Lung (tissue), 12 donors: ENCODE results near the gene CASS4. TPM values are rescaled to one million over a fixed set of nuclear protein-coding genes. Genes with fewer than 3 reads are reported as not detected.

ENCODE experiments used
- ATAC-seq: fragments of 200-7000 bp; cut with Tn5 transposase; one replicate; pipeline ENCODE4 v1.9.1; 2020; ENCODE audit warnings: moderate number of reproducible peaks; ENCODE audit not compliant: insufficient read depth, low FRiP score
- DNase-seq, 3 donors: peaks; one replicate each; pipeline ENCODE4 v3.0.0-alpha.2; 2013 to 2017
- H3K27ac ChIP-seq, 2 donors: one replicate each; pipeline ENCODE4 v1.5.1; 2013; ENCODE audit warnings: mild to moderate bottlenecking in 2 of 2, moderate library complexity in 2 of 2, control low read depth in 1 of 2, inconsistent platforms in 1 of 2, low read depth in 1 of 2, low read length in 1 of 2
- H3K27me3 ChIP-seq, 3 donors: one replicate each; pipeline ENCODE4 v1.5.1; 2013; ENCODE audit warnings: low read length in 2 of 3; ENCODE audit not compliant: control insufficient read depth in 3 of 3, insufficient read depth in 3 of 3
- H3K36me3 ChIP-seq, 4 donors: one replicate each; pipeline ENCODE4 v1.5.1; 2013; ENCODE audit warnings: low read length in 4 of 4, mild to moderate bottlenecking in 1 of 4, moderate library complexity in 1 of 4; ENCODE audit not compliant: control insufficient read depth in 4 of 4, insufficient read depth in 4 of 4
- H3K4me1 ChIP-seq, 5 donors: one replicate each; pipeline ENCODE4 v1.5.1; 2013; ENCODE audit warnings: low read length in 5 of 5, mild to moderate bottlenecking in 2 of 5, moderate library complexity in 1 of 5; ENCODE audit not compliant: control insufficient read depth in 5 of 5, insufficient read depth in 5 of 5
- H3K4me3 ChIP-seq: one replicate; pipeline ENCODE4 v1.5.1; 2013; ENCODE audit warnings: mild to moderate bottlenecking, control low read depth, moderate library complexity
- H3K9ac ChIP-seq, 2 donors: one replicate each; pipeline ENCODE4 v1.5.1; 2013; ENCODE audit warnings: low read length in 2 of 2, control low read depth in 1 of 2; ENCODE audit not compliant: insufficient read depth in 1 of 2
- H3K9me3 ChIP-seq, 4 donors: one replicate each; pipeline ENCODE4 v1.5.1; 2013; ENCODE audit warnings: low read length in 3 of 4, mild to moderate bottlenecking in 1 of 4, moderate library complexity in 1 of 4; ENCODE audit not compliant: control insufficient read depth in 4 of 4, insufficient read depth in 3 of 4
- CTCF ChIP-seq: IDR thresholded peaks from 2 replicates; pipeline ENCODE4 v1.5.1; 2012; ENCODE audit warnings: mild to moderate bottlenecking; ENCODE audit errors: control extremely low read depth, extremely low read depth
- WGBS, 2 donors: extraction: QIAGEN DNeasy Blood & Tissue Kit; methylation state at CpG; one replicate each; pipeline ENCODE4 v1.1.7; 2013; 5-methylcytosine and 5-hydroxymethylcytosine counted together
- polyA plus RNA-seq, 2 donors: library from polyadenylated mRNA; stranded (reverse); fragments of 200-250 nt; gene quantifications; one replicate each; pipeline ENCODE4 v1.2.1, GENCODE V29; 2013
- total RNA-seq, 2 donors: library from RNA; depleted of rRNA in 1 of 2; stranded (reverse); fragments of >200 nt in 1 of 2; gene quantifications; one replicate each; pipeline ENCODE4 v1.2.1, GENCODE V29; 2014 to 2021
- donor health status: control.
- donor health status: control.
- donor health status: Bipolar disorder and iron deficiency.
- donor health status: healthy.
- donor health status: DM: yes; HTN: yes; CAD: no.

CASS4 gene
- total and polyA plus RNA-seq, 4 donors: 4.5 to 30.7 (median 14.8) TPM

GRCh38 chr20:56469077-56469449 is 57.0 kb downstream of the CASS4 start:
- WGBS, 2 donors: 22 to 25% methylated on average over 8 of the region's 8 CpGs
- DNase-seq (no peak), ATAC-seq (no peak)
- TF ChIP-seq CTCF: no peak
- Histone ChIP-seq H3K27me3 (no peaks in the 10 kb centered on the region), H3K9ac (peak overlapping the region; percentile 91 to 96), H3K36me3 (peaks cover 6 to 19% (median 10%) of the 10 kb centered on the region in 4 donors), H3K9me3 (no peaks in the 10 kb centered on the region), H3K4me3 (peak overlapping the region; percentile 75), H3K27ac (peak overlapping the region in 1 of 2 donors; percentile 76), H3K4me1 (peaks cover 0 to 18% (median 8%) of the 10 kb centered on the region in 5 donors)

DNA sequence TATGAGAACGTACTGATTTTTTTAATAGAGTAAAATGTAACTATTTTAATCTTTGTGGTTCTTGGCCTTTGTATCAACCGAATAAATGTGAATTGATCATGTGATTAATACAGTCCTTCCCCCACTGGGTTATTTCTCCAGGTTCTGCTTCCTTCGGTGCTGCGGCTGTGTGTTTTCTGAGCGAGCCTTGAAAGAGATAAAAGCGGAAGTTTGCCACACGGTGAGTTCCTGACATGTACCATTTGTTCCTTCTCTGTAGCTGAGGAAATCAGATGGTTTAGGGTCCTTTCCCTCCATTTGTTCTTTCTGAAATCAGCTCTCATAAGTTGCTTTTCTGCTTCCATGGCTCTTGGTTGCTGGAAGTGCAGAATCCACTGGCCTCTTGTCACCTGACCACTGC is 71.9 kb downstream of the CASS4 start:
- no peak for DNase-seq
- no peak for TF ChIP-seq CTCF
- no peaks in the 10 kb centered on the region for H3K9me3 ChIP-seq
- no peak overlapping the region for H3K27ac ChIP-seq
- no peak for ATAC-seq
- no peak overlapping the region for H3K9ac ChIP-seq
- H3K4me1 ChIP-seq: peaks cover 0 to 1% (median 0%) of the 10 kb centered on the region in 5 donors
- H3K4me3 ChIP-seq: no peak overlapping the region
- 39 to 65% methylated on average over 7 of the region's 7 CpGs for WGBS, 2 donors
- no peaks in the 10 kb centered on the region for H3K27me3 ChIP-seq
- H3K36me3 ChIP-seq: peaks cover 28 to 47% (median 42%) of the 10 kb centered on the region in 4 donors

DNA sequence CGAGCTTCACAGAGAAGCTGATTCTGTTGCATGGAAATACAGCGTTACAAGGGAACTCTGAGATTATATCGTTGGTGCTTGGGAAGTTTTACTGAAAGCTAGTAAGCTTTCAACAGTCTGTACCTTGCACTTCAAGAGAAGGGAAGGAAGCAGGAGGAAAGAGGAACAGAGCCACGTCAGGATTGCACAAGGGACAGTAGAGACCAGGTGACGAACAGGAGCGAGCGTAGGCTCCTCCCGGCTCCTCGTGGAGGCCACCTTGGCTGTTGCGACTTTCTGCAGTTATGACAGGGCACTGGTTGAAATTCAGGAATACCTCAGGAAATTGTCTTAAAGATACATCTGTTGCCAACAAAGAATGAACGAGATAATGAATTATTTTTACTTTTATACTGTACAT is 75.2 kb downstream of the CASS4 start:
- ATAC-seq: no peak
- peaks cover 14 to 41% (median 28%) of the 10 kb centered on the region in 4 donors for H3K36me3 ChIP-seq
- WGBS, 2 donors: 45 to 75% methylated on average over 11 of the region's 11 CpGs

More for the DNA sequence above, 75.2 kb downstream of the CASS4 start:
- DNase-seq: no peak
- Histone ChIP-seq H3K4me1 (peaks cover 0 to 1% (median 0%) of the 10 kb centered on the region in 5 donors), H3K27me3 (no peaks in the 10 kb centered on the region), H3K4me3 (no peak overlapping the region), H3K9me3 (no peaks in the 10 kb centered on the region), H3K27ac (no peak overlapping the region), H3K9ac (no peak overlapping the region)
- no peak for TF ChIP-seq CTCF
